HepG2 (cell line): Measurements from ENCODE around the gene ZNF213. TPM values are rescaled to one million over a fixed set of nuclear protein-coding genes. Genes with fewer than 3 reads are reported as not detected.

Source experiments
- ETS1 ChIP-seq: sonication (generic); formaldehyde crosslinking; IDR thresholded peaks from 2 replicates; pipeline ENCODE4 v1.4.0; 2020; ENCODE audit warnings: missing genetic modification reagents
- FOXA1 ChIP-seq, 2 experiments: fragments of 450-650 bp in 1 of 2; sonication (generic) in 1 of 2; formaldehyde crosslinking in 1 of 2; IDR thresholded peaks; 2 replicates each; pipeline versions ENCODE4 v1.4.0 to v1.6.1; 2016 to 2020; ENCODE audit warnings: missing genetic modification reagents in 1 of 2
- GMEB1 ChIP-seq: sonication (generic); formaldehyde crosslinking; IDR thresholded peaks from 2 replicates; pipeline ENCODE4 v1.5.1; 2020; ENCODE audit warnings: missing genetic modification reagents, mild to moderate bottlenecking, borderline replicate concordance
- MEF2D ChIP-seq: sonication (generic); formaldehyde crosslinking; IDR thresholded peaks from 2 replicates; pipeline ENCODE4 v1.5.1; 2020; ENCODE audit warnings: mild to moderate bottlenecking, missing genetic modification reagents
- MXD1 ChIP-seq: sonication (generic); formaldehyde crosslinking; IDR thresholded peaks from 2 replicates; pipeline ENCODE4 v1.4.0; 2020; ENCODE audit warnings: mild to moderate bottlenecking, missing genetic modification reagents
- PAWR ChIP-seq: sonication (generic); formaldehyde crosslinking; IDR thresholded peaks from 2 replicates; pipeline ENCODE4 v1.4.0; 2020; ENCODE audit warnings: missing genetic modification reagents, mild to moderate bottlenecking, borderline replicate concordance
- PCBP2 ChIP-seq: fragments of 200-400 bp; formaldehyde crosslinking; optimal IDR thresholded peaks from 2 replicates; pipeline ENCODE3; 2018; ENCODE audit warnings: low read length, low read depth; ENCODE audit not compliant: poor library complexity, severe bottlenecking
- PRDM4 ChIP-seq: sonication (generic); formaldehyde crosslinking; IDR thresholded peaks from 2 replicates; pipeline ENCODE4 v1.9.0; 2021; ENCODE audit warnings: missing genetic modification reagents, borderline replicate concordance
- RNF2 ChIP-seq: fragments of 450-650 bp; conservative IDR thresholded peaks from 2 replicates; pipeline ENCODE4 v1.6.1; 2016; ENCODE audit warnings: low read depth
- SIN3A ChIP-seq: IDR thresholded peaks from 2 replicates; pipeline ENCODE4 v1.6.1; 2011; ENCODE audit warnings: low read depth, mild to moderate bottlenecking, control low read depth, low read length, borderline replicate concordance
- WIZ ChIP-seq: sonication (generic); formaldehyde crosslinking; IDR thresholded peaks from 2 replicates; pipeline ENCODE4 v1.5.1; 2020; ENCODE audit warnings: mild to moderate bottlenecking, missing genetic modification reagents
- ZNF143 ChIP-seq: sonication (generic); formaldehyde crosslinking; IDR thresholded peaks from 2 replicates; pipeline ENCODE4 v1.4.0; 2020; ENCODE audit warnings: missing genetic modification reagents
- ZNF407 ChIP-seq: sonication (generic); formaldehyde crosslinking; IDR thresholded peaks from one replicate; pipeline ENCODE4 v1.5.1; 2020; ENCODE audit warnings: mild to moderate bottlenecking, missing genetic modification reagents; ENCODE audit errors: not compliant biosample characterization
- polyA plus RNA-seq, 8 experiments: library from polyadenylated mRNA; depleted of rRNA in 3 of 8; stranded (reverse) in 7 of 8; unstranded in 1 of 8; fragments of >200 nt; fragmentation: Illumina TruSeq in 4 of 8; extraction: Trizol in 4 of 8; gene quantifications; 2 replicates each; pipeline versions ENCODE4 v1.2.1 to v1.2.3, GENCODE V29; 2011 to 2016; ENCODE audit warnings: low read depth in 4 of 8, missing spikeins in 1 of 8, mixed read lengths in 1 of 8; ENCODE audit not compliant: insufficient read depth in 1 of 8
- total RNA-seq, 5 experiments: library from RNA; depleted of rRNA; stranded (reverse); fragments of >200 nt; fragmentation: Illumina TruSeq; extraction: Trizol; gene quantifications; 2 replicates each; pipeline ENCODE4 v1.2.3, GENCODE V29; 2016; ENCODE audit warnings: low read depth in 1 of 5

Gene ZNF213
- total and polyA plus RNA-seq, 2 of the 13 experiments (the other 11 are each of a cell fraction or from before 2014, with no cell fraction given) = 0.59 to 0.97 TPM

- TF ChIP-seq PCBP2 (no peak), ZNF143 (CRISPR knock-in tag) (peak; percentile 90), MEF2D (CRISPR knock-in tag) (peak; percentile 45; the same call in 1 of the 2 replicates), PAWR (no peak), RNF2 (0 out of 2 replicates have a peak, but pooled peaks have one; percentile 52), ZNF407 (CRISPR knock-in tag) (no peak), SIN3A (no peak), FOXA1 (IDR thresholded peaks at IDR 0.05) (no peak), FOXA1 (CRISPR knock-in tag; IDR thresholded peaks at IDR 0.05) (no peak), GMEB1 (CRISPR knock-in tag) (peak; percentile 81), WIZ (no peak), PRDM4 (no peak), MXD1 (peak; percentile 26; the same call in 1 of the 2 replicates), ETS1 (CRISPR knock-in tag) (no peak)
Measured at GRCh38 chr16:3134338-3135125, at the start of gene ZNF213 (continued).
